CD1c-positive myeloid dendritic cell (primary cell): ENCODE measurements around the gene DRG2.

Experiments
- DNase-seq: peaks from one replicate; pipeline ENCODE4 v3.0.0-alpha.2; 2016; ENCODE audit errors: extremely low spot score

Gene DRG2

DNA sequence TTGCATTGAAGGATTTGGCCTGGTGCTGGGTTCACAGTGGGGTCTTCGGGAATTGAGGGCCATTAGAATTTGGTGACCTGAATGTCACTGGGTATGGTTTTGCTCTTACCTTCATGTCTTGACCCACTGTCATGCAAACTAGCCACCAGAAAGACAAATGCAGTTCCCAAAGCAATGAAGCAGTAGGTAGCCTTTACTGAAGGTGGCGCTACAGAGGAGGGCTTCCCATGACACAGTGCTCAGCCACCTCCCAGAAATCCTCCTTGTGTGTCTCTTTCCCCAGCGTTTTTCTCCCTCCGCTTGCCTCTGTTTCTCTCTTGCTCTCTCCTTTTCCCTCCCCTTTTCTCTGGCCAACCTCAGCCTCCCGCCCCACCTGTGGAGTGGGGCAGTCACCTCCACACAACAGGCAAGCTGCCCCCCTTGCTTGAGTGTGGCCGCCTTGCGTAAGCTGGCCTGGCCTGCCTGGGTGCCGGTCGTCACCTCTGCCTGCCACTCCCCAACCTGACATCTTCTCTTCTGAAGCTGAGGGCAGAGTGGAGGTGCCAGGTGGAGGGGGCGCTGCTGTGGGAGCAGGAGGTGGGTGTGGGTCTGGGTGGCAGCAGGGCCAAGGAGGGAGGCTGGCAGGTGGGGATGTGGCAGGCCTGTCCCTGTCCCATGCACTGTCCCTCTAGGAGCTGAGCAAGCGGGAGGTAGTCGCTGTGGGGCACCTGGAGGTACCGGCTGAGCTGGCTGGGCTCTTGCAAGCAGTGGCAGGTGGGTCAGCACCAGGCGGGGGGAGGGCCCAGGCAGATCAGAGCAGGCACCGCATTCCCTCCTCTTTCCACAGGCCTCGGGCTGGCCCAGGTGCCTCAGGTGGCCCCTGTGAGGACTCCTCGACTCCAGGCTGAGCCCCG lies 55.5 kb downstream of the DRG2 start:
- peak; percentile 46 for DNase-seq

GRCh38 chr17:18144261-18144660 lies 56.5 kb downstream of the DRG2 start:
- DNase-seq: no peak

DNA sequence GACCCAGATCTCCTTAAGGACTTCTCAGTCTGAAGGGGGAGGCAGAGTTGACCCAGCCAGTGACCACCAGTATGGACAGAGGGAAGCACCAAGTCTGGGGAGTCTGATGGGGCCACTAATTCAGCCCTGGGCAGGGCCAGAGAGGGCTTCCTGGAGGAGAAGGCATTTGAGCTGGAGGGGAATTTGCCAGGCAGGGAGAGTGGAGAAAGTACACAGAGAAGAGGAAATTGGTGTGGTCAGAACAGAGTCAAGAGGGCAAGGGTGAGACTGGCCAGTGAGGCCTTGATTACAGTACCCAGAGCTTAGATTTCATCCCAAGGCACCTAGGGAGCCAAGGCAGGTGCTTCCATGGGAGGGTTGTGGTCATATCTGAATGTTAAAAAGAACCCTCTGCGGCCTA lies 57.1 kb downstream of the DRG2 start:
- DNase-seq: no peak

GRCh38 chr17:18145811-18146210 lies 58.1 kb downstream of the DRG2 start:
- no peak for DNase-seq

- no peak for DNase-seq
Observed at GRCh38 chr17:18146259-18146658, 58.5 kb downstream of the DRG2 start.

GRCh38 chr17:18146980-18147379 lies 59.2 kb downstream of the DRG2 start:
- DNase-seq: no peak

DNA sequence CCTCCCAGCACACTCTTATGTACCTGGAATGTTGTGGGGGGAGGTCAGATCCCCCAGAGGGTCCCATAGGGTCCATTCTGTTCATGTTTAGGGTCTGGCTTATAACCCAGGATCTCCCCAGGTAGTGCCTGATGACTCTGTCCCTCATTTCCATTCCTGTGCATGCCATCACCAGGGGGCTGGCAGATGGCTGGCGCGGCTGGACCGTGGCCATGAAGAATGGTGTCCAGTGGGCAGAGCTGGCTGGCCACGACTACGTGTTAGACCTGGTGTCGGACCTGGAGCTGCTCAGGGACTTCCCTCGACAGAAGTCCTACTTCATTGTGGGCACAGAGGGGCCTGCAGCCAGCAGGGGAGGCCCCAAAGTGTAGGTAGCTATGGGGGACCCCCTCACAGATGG lies 60.8 kb downstream of the DRG2 start:
- DNase-seq: no peak

DNA sequence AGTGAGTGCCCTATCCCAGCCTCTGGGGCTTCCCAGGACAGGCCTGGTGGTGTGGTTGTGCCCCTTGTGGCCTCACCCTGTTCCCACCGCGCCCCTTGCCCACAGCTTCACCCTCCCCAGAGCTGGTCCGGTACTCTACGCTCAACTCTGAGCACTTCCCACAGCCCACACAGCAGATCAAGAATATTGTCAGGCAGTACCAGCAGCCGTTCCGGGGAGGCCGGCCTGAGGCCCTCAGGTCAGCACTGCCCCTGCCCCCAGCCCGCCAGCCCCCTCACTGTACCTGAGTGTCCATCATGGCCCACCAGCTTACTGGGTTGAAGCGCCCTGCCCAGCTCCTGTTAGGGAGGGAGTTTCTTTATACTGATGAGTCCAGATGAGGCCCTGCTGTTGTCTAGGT lies 63.5 kb downstream of the DRG2 start:
- DNase-seq: no peak

DNA sequence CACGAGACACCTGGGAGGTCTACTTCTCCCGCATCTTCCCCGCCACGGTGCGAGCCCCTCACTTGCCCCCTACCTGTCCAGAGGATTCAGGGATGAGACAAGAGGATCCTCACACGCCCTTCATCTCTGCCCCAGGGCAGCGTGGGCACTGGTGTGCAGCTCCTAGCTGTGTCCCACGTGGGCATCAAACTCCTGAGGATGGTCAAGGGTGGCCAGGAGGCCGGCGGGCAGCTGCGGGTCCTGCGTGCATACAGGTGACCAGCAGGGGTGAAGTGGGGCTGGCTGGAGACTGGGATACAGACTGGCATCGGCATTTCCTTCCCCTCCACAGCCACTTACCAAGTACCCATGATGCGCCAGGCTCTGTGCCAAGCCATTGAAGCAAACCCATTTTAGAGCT lies 67.4 kb downstream of the DRG2 start:
- no peak for DNase-seq

DNA sequence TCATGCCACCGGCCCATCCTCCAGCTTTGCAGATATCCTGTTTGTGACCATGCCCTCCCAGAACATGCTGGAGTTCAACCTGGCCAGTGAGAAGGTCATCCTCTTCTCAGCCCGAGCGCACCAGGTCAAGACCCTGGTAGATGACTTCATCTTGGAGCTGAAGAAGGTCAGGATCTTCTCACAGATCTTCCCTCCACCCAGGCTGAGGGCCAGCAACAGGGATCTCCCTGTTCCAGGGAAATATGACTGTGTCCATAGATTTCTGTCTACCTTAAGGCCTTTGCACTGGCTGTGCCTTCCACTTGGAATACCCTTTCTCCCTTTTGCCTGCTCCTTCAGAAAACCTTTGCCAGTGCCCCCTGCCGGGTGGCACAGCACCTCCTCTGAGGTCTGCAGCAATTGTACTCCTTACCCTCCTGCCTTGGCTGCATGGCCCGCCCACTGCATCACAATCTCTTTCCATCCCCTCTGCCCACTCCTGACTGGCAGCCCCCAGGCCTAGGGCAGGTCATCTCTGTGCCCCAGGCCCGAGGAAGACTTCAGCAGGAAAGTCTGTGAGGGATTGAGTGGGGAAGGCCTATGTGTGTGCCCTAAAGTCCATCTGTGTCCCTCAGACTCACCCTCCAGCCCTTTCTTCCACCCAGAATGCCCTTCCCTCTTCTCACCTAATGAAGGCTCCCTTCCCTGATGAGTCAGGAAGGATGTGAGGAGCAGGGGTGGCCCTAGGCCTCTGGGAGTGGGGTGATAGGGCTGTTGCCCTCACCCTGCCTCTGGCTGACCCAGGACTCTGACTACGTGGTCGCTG lies 68.6 kb downstream of the DRG2 start:
- DNase-seq: peak; percentile 38

DNA sequence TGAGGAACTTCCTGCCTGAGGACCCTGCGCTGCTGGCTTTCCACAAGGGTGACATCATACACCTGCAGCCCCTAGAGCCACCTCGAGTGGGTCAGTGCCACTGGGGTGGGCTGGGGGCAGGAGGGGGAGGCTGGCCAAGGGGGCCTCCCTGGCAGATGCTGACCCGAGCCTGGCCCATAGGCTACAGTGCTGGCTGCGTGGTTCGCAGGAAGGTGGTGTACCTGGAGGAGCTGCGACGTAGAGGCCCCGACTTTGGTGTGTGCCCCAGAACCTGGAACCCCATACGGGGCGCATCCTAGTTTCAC lies 69.2 kb downstream of the DRG2 start:
- no peak for DNase-seq
